NB4 (cell line): Measurements from ENCODE around the gene CCDC177.

Experiments used
- POLR2A ChIP-seq: IDR thresholded peaks from 2 replicates; pipeline ENCODE4 v1.6.1; 2011; ENCODE audit warnings: mild to moderate bottlenecking; ENCODE audit not compliant: insufficient read length; ENCODE audit errors: extremely low read depth
- TF ChIP-seq, protein P1 (sequence below): IDR thresholded peaks from one replicate; pipeline ENCODE4 v1.5.1; 2012; ENCODE audit warnings: low read depth, low read length

DNA sequence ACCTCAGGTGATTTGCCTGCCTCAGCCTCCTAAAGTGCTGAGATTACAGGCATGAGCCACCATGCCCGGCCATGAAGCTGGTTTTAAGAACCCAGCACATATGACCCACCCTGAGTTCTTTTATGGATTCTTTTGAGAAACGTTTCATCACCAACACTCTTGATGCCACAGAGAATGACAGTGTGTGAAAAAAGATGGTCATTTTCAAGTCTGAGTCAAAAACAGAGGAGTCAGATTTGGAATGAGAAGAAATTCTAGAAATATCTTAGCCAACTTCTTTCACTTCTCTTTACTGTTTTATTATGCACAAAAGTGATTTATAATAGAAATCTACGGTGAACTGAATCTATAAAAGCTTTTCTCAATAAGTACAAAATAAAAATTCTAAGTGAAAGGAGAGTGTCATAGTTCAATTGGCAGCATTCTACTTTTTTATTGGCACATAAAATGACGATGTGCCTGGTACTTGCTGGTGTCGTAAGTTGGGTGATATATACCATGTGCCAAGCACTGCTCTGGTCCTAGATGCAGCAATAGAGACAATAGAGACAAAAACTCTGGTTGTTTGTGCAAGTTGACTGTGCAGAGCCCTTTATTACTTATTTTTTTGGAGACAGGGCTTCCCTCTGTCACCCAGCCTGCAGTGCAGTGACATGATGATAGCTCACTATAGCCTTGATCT is 33.9 kb downstream of the CCDC177 start:
- TF ChIP-seq POLR2A: no peak
- TF ChIP-seq, protein P1, sequence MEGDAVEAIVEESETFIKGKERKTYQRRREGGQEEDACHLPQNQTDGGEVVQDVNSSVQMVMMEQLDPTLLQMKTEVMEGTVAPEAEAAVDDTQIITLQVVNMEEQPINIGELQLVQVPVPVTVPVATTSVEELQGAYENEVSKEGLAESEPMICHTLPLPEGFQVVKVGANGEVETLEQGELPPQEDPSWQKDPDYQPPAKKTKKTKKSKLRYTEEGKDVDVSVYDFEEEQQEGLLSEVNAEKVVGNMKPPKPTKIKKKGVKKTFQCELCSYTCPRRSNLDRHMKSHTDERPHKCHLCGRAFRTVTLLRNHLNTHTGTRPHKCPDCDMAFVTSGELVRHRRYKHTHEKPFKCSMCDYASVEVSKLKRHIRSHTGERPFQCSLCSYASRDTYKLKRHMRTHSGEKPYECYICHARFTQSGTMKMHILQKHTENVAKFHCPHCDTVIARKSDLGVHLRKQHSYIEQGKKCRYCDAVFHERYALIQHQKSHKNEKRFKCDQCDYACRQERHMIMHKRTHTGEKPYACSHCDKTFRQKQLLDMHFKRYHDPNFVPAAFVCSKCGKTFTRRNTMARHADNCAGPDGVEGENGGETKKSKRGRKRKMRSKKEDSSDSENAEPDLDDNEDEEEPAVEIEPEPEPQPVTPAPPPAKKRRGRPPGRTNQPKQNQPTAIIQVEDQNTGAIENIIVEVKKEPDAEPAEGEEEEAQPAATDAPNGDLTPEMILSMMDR: no peak
